ENCODE data around the gene SLC6A5. TPM values are rescaled to one million over a fixed set of nuclear protein-coding genes. Genes with fewer than 3 reads are reported as not detected.

Gene SLC6A5
- total and polyA plus RNA-seq, 11 donors = not detected

- no peak for TF ChIP-seq POLR2A (IDR thresholded peaks at IDR 0.05)
- no peak for TF ChIP-seq CTCF (IDR thresholded peaks at IDR 0.05)
- ATAC-seq = no peak
- Histone ChIP-seq H3K4me1 (peaks cover 0 to 14% (median 0%) of the 10 kb centered on the region in 12 donors), H3K4me3 (no peak overlapping the region), H3K27me3 (peaks cover 27 to 98% (median 64%) of the 10 kb centered on the region in 9 donors), H3K9me3 (no peaks in the 10 kb centered on the region), H3K36me3 (no peaks in the 10 kb centered on the region), H3K27ac (no peak overlapping the region)
- WGBS, 4 donors = 1 to 46% (median 6%) methylated on average over 16 to 26 of the region's 26 CpGs
- no peak for DNase-seq
- intact Hi-C loops (cut with DNase I) = loop anchor here in 3 of 10 donors (5.0 kb wide), 1 partner anchor 208 kb away; no protein-coding TSS in a partner anchor
Observed at GRCh38 chr11:20605602-20606091, 6.2 kb downstream of the SLC6A5 start.

DNA sequence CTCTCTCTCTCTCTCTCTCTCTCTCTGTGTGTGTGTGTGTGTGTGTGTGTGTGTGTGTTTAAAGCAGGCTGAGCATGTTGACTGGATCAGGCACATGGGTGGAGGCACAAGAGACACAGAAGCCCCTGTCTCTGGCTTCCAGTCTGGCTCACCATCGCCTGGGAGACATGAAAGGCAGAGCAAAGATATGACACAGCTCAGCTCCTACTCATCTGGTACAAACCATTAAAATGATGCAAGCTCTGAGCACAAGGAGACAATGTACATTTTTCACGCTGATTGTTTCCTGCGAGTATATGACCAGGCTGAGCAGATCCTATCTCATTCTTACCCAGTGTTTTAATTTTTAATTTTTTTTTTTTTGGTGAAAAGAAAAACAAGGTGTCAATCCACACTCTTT, 9.5 kb downstream of the SLC6A5 start:
- TF ChIP-seq CTCF (IDR thresholded peaks at IDR 0.05) (no peak), POLR2A (IDR thresholded peaks at IDR 0.05) (no peak)
- Histone ChIP-seq H3K9me3 (no peaks in the 10 kb centered on the region), H3K27me3 (peaks cover 12 to 76% (median 35%) of the 10 kb centered on the region in 9 donors), H3K27ac (no peak overlapping the region), H3K4me1 (peaks cover 0 to 9% (median 0%) of the 10 kb centered on the region in 12 donors), H3K36me3 (no peaks in the 10 kb centered on the region), H3K4me3 (no peak overlapping the region)
- intact Hi-C loops (cut with DNase I) = loop anchor here in 3 of 10 donors (5.0 kb wide), 1 partner anchor 212 kb away; no protein-coding TSS in a partner anchor
- DNase-seq (no peak), ATAC-seq (no peak)
- 58 to 75% (median 66%) methylated on average over 3 of the region's 3 CpGs for WGBS, 4 donors

DNA sequence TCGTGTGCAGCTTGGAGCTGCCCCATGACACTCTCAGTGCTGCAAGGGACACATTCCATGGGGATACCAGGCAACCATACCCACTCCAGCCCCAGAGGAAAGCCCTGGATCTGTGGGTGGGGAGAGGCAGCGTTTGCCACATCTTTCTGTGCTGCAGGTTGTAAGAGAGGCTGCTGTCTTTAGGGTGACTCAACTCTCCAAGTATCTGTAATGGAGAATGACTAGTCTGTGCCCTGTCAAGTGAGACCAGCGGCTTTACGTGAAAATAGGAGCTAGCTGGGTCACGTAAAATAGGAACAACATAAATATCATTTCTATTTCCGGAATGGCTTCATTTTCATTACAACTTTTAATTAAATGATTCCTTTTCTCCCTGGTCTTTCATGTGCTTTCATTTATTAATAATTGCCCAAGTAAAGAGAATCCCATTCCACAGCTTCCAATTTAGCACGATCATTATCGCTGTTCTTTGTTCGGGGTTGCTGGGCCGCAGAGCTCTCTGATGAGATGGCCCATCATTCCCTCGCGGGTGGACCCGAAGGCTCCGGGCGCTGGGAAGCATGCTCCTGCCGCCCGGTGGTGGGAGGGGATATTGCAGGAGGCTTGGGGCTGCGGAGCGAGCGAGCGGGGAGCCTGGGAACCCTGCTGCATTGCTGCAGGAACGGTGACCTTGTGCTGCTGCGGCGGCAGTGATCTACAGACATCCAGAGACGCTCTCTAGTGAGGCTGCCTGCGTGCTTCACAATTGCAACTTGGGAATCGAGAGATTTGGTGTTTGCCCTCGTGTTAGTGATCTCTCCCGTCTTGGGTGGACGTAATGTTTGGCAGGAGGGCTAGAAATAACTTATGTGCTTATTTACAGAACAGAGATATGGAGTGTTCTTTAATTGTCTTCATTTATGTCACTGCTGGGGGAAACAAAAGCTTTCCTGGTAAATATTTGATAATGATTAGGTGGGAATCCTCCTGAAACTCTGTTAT, 10.6 kb downstream of the SLC6A5 start:
- WGBS, 4 donors = 10 to 13% (median 11%) methylated on average over 27 to 30 of the region's 30 CpGs
- H3K36me3 ChIP-seq = no peaks in the 10 kb centered on the region
- H3K27me3 ChIP-seq = peaks cover 6 to 65% (median 25%) of the 10 kb centered on the region in 9 donors
- DNase-seq (peak; percentile 61 to 87 (median 74)), ATAC-seq (peak; percentile 79 to 98 (median 94))
- peak overlapping the region in 1 of 12 donors; percentile 17 for H3K4me3 ChIP-seq
- H3K9me3 ChIP-seq = no peaks in the 10 kb centered on the region
- H3K27ac ChIP-seq = no peak overlapping the region
- TF ChIP-seq CTCF (IDR thresholded peaks at IDR 0.05) = peak; percentile 70 to 95 (median 92)
- TF ChIP-seq POLR2A (IDR thresholded peaks at IDR 0.05) = no peak
- H3K4me1 ChIP-seq = peaks cover 0 to 9% (median 0%) of the 10 kb centered on the region in 12 donors
- intact Hi-C loops (cut with DNase I) = loop anchor here in 8 of 10 donors (1.0 to 10.0 kb wide), 7 partner anchors 165 to 483 kb away; partner anchors contain the start of gene PRMT3 (in 4 of the 8)

GRCh38 chr11:20610825-20611224, 11.4 kb downstream of the SLC6A5 start:
- no peak overlapping the region for H3K4me3 ChIP-seq
- 64 to 69% (median 67%) methylated on average over 3 of the region's 3 CpGs for WGBS, 4 donors
- H3K36me3 ChIP-seq = no peaks in the 10 kb centered on the region
- H3K9me3 ChIP-seq = no peaks in the 10 kb centered on the region
- TF ChIP-seq CTCF (IDR thresholded peaks at IDR 0.05) (no peak), POLR2A (IDR thresholded peaks at IDR 0.05) (no peak)
- peaks cover 0 to 9% (median 0%) of the 10 kb centered on the region in 12 donors for H3K4me1 ChIP-seq
- intact Hi-C loops (cut with DNase I) = loop anchor here in 7 of 10 donors (1.0 to 10.0 kb wide), 7 partner anchors 166 to 484 kb away; partner anchors contain the start of gene PRMT3 (in 4 of the 7)
- no peak for DNase-seq
- H3K27me3 ChIP-seq = peaks cover 4 to 61% (median 17%) of the 10 kb centered on the region in 9 donors
- ATAC-seq = no peak
- H3K27ac ChIP-seq = no peak overlapping the region
